ENCODE results near the gene C22orf15.

DNA sequence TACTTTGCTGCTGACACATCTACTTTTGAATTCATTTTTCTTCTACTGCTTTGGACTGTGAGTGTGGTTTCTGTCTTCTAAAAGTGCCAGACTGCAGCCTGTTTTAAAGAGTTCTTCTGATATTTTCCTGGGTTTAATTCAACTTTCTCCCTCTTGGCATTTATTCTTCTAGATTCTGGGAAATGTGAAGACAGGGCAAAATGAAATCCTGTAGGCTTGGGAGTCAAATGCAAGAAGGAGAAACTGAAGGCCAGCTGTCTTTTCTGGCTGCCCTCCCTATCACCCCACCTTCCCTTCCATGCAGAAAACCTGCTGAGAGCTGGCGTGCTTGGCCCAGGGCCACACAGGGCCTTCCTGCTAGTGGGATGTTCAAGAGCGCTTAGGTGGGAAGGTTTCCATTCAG is 19.5 kb upstream of the C22orf15 start:
- TF ChIP-seq, protein P1, sequence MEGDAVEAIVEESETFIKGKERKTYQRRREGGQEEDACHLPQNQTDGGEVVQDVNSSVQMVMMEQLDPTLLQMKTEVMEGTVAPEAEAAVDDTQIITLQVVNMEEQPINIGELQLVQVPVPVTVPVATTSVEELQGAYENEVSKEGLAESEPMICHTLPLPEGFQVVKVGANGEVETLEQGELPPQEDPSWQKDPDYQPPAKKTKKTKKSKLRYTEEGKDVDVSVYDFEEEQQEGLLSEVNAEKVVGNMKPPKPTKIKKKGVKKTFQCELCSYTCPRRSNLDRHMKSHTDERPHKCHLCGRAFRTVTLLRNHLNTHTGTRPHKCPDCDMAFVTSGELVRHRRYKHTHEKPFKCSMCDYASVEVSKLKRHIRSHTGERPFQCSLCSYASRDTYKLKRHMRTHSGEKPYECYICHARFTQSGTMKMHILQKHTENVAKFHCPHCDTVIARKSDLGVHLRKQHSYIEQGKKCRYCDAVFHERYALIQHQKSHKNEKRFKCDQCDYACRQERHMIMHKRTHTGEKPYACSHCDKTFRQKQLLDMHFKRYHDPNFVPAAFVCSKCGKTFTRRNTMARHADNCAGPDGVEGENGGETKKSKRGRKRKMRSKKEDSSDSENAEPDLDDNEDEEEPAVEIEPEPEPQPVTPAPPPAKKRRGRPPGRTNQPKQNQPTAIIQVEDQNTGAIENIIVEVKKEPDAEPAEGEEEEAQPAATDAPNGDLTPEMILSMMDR (conservative IDR thresholded peaks at IDR 0.05): no peak
- no peak for TF ChIP-seq EZH2 (IDR thresholded peaks at IDR 0.05; ENCODE audit: low read depth)
